Right cardiac atrium (tissue), 5 donors: ENCODE measurements around the gene DRC7. TPM values are rescaled to one million over a fixed set of nuclear protein-coding genes. Genes with fewer than 3 reads are reported as not detected.
A peak's percentile ranks its signal among the peaks of the same experiment; 100 is the strongest.
"Not testable (repeated sequence)": the region's sequence is repeated elsewhere in the genome, so short reads cannot be mapped to it uniquely, and the experiment has no call there.

Experiments
- ATAC-seq, 2 donors: fragments of 200-7000 bp; cut with Tn5 transposase; one replicate each; pipeline versions ENCODE4 v1.8.0 to v1.9.1; 2020; ENCODE audit warnings: moderate library complexity in 2 of 2, mild to moderate bottlenecking in 1 of 2
- DNase-seq, 3 donors: peaks; one replicate each; pipeline ENCODE4 v3.0.0-alpha.2; 2020
- H3K27ac ChIP-seq: one replicate; pipeline ENCODE4 v1.5.1; 2013; ENCODE audit warnings: mild to moderate bottlenecking, low read length, control low read depth, moderate library complexity
- H3K27me3 ChIP-seq: one replicate; pipeline ENCODE4 v1.6.1; 2013; ENCODE audit not compliant: control insufficient read depth, insufficient read depth
- H3K4me1 ChIP-seq: one replicate; pipeline ENCODE4 v1.6.1; 2013; ENCODE audit warnings: low read length; ENCODE audit not compliant: control insufficient read depth, insufficient read depth
- H3K4me3 ChIP-seq: one replicate; pipeline ENCODE4 v1.5.1; 2013; ENCODE audit warnings: low read length, control low read depth
- H3K9me3 ChIP-seq: one replicate; pipeline ENCODE4 v1.6.1; 2013; ENCODE audit warnings: low read length; ENCODE audit not compliant: control insufficient read depth
- WGBS: extraction: QIAGEN DNeasy Blood & Tissue Kit; methylation state at CpG from one replicate; pipeline ENCODE4 v1.1.7; 2013; 5-methylcytosine and 5-hydroxymethylcytosine counted together
- intact Hi-C, 4 donors: fragments of 100-400 bp; cut with DNase I; formaldehyde crosslinking; loops; one replicate each; pipeline versions ENCODE4 v1.11.0 to v1.14.0; 2022 to 2023
- polyA plus RNA-seq: library from polyadenylated mRNA; stranded (reverse); fragments of 200-250 nt; gene quantifications from one replicate; pipeline ENCODE4 v1.2.3, GENCODE V29; 2013
- total RNA-seq, 4 donors: library from RNA; stranded (reverse); fragmentation: NEBNext Ultra II Directional; extraction: Animal tissue kit (Norgen Biotek cat#: 25700); gene quantifications; one replicate each; pipeline ENCODE4 v1.2.1, GENCODE V29; 2021
- donor health status: healthy with polysubstance abuse.
- donor health status: DM: no; HTN: yes; CAD: no.
- donor health status: DM: no; HTN: no; CAD: no.
- donor health status: DM: no; HTN: yes; CAD: no; lungs with severe emphysema.
- donor health status: DM: yes; HTN: yes; CAD: no.

The DRC7 gene
- total and polyA plus RNA-seq, 5 donors, result not detected

- DNase-seq (no peak), ATAC-seq (no peak)
- Histone ChIP-seq H3K27me3 (no peaks in the 10 kb centered on the region), H3K27ac (no peak overlapping the region), H3K9me3 (no peaks in the 10 kb centered on the region), H3K4me3 (no peak overlapping the region), H3K4me1 (no peaks in the 10 kb centered on the region)
- intact Hi-C loops, result no loop called here
- WGBS, result 66% methylated on average over 4 of the region's 4 CpGs
These were observed 47.9 kb downstream of the DRC7 start for GRCh38 chr16:57742543-57742942.

- intact Hi-C loops, result no loop called here
- 79% methylated on average over 10 of the region's 10 CpGs for WGBS
These were observed 48.9 kb downstream of the DRC7 start for GRCh38 chr16:57743458-57743857.

GRCh38 chr16:57743886-57744641 lies 49.5 kb downstream of the DRC7 start:
- no peaks in the 10 kb centered on the region for H3K4me1 ChIP-seq
- peak in 1 of 3 donors; percentile 27 for DNase-seq
- intact Hi-C loops, result no loop called here
- H3K9me3 ChIP-seq, result no peaks in the 10 kb centered on the region
- 91% methylated on average over 23 of the region's 23 CpGs for WGBS
- H3K27me3 ChIP-seq, result no peaks in the 10 kb centered on the region
- H3K27ac ChIP-seq, result no peak overlapping the region
- no peak overlapping the region for H3K4me3 ChIP-seq
- ATAC-seq, result no peak

More at GRCh38 chr16:57743458-57743857, 48.9 kb downstream of the DRC7 start:
- Histone ChIP-seq H3K4me3 (no peak overlapping the region), H3K4me1 (no peaks in the 10 kb centered on the region), H3K27ac (no peak overlapping the region), H3K9me3 (no peaks in the 10 kb centered on the region), H3K27me3 (no peaks in the 10 kb centered on the region)
- peak in 1 of 3 donors; percentile 41 for DNase-seq
- no peak for ATAC-seq

- 91% methylated on average over 7 of the region's 7 CpGs for WGBS
- no peaks in the 10 kb centered on the region for H3K9me3 ChIP-seq
- H3K27me3 ChIP-seq, result no peaks in the 10 kb centered on the region
- intact Hi-C loops, result no loop called here
- H3K4me3 ChIP-seq, result no peak overlapping the region
- ATAC-seq, result no peak
- H3K27ac ChIP-seq, result no peak overlapping the region
- H3K4me1 ChIP-seq, result no peaks in the 10 kb centered on the region
- no peak for DNase-seq
These were observed 50.0 kb downstream of the DRC7 start for GRCh38 chr16:57744642-57744903.

GRCh38 chr16:57745768-57746167 lies 51.2 kb downstream of the DRC7 start:
- Histone ChIP-seq H3K27ac (no peak overlapping the region), H3K4me1 (no peaks in the 10 kb centered on the region), H3K4me3 (no peak overlapping the region), H3K9me3 (no peaks in the 10 kb centered on the region), H3K27me3 (no peaks in the 10 kb centered on the region)
- 97% methylated on average over 3 of the region's 3 CpGs for WGBS
- intact Hi-C loops, result no loop called here
- no peak for ATAC-seq
- DNase-seq, result no peak

- H3K9me3 ChIP-seq, ATAC-seq, H3K27ac ChIP-seq, intact Hi-C loops, H3K4me1 ChIP-seq, DNase-seq, H3K27me3 ChIP-seq, H3K4me3 ChIP-seq: not testable (repeated sequence)
- WGBS, result 95% methylated on average over 7 of the region's 7 CpGs
These were observed 51.7 kb downstream of the DRC7 start for GRCh38 chr16:57746316-57746715.

- Histone ChIP-seq H3K9me3 (no peaks in the 10 kb centered on the region), H3K4me3 (no peak overlapping the region), H3K27ac (no peak overlapping the region), H3K4me1 (no peaks in the 10 kb centered on the region), H3K27me3 (no peaks in the 10 kb centered on the region)
- WGBS, result 91% methylated on average over 7 of the region's 7 CpGs
- intact Hi-C loops, result no loop called here
- ATAC-seq (no peak), DNase-seq (peak in 1 of 3 donors; percentile 14)
These were observed 52.5 kb downstream of the DRC7 start for GRCh38 chr16:57747091-57747490.

- Histone ChIP-seq H3K4me1 (no peaks in the 10 kb centered on the region), H3K27me3 (no peaks in the 10 kb centered on the region), H3K27ac (no peak overlapping the region), H3K9me3 (no peaks in the 10 kb centered on the region), H3K4me3 (no peak overlapping the region)
- intact Hi-C loops, result no loop called here
- peak in 1 of 3 donors; percentile 14 for DNase-seq
- no peak for ATAC-seq
- 93% methylated on average over 12 of the region's 12 CpGs for WGBS
These were observed 52.9 kb downstream of the DRC7 start for GRCh38 chr16:57747496-57747895.

GRCh38 chr16:57747996-57748395 lies 53.4 kb downstream of the DRC7 start:
- H3K9me3 ChIP-seq, result no peaks in the 10 kb centered on the region
- DNase-seq, result no peak
- H3K27me3 ChIP-seq, result no peaks in the 10 kb centered on the region
- intact Hi-C loops, result no loop called here
- no peak overlapping the region for H3K4me3 ChIP-seq
- no peak overlapping the region for H3K27ac ChIP-seq
- no peak for ATAC-seq
- WGBS, result 94% methylated on average over 6 of the region's 6 CpGs
- H3K4me1 ChIP-seq, result no peaks in the 10 kb centered on the region

- Histone ChIP-seq H3K9me3 (no peaks in the 10 kb centered on the region), H3K27ac (no peak overlapping the region), H3K27me3 (no peaks in the 10 kb centered on the region), H3K4me1 (no peaks in the 10 kb centered on the region), H3K4me3 (no peak overlapping the region)
- intact Hi-C loops, result no loop called here
- WGBS, result 74% methylated on average over 11 of the region's 11 CpGs
- peak in 1 of 3 donors; percentile 28 for DNase-seq
- ATAC-seq, result peak in 1 of 2 donors; percentile 34
These were observed 54.0 kb downstream of the DRC7 start for GRCh38 chr16:57748596-57748995.

- Histone ChIP-seq H3K27me3 (no peaks in the 10 kb centered on the region), H3K9me3 (no peaks in the 10 kb centered on the region), H3K27ac (no peak overlapping the region), H3K4me3 (no peak overlapping the region), H3K4me1 (no peaks in the 10 kb centered on the region)
- ATAC-seq (no peak), DNase-seq (no peak)
- WGBS, result 92% methylated on average over 3 of the region's 3 CpGs
- intact Hi-C loops, result no loop called here
These were observed 54.6 kb downstream of the DRC7 start for GRCh38 chr16:57749101-57749692.
